ENCODE measurements around the gene TNRC6B.
"Not testable (repeated sequence)": the region's sequence is repeated elsewhere in the genome, so short reads cannot be mapped to it uniquely, and the experiment has no call there.

Gene TNRC6B

DNA sequence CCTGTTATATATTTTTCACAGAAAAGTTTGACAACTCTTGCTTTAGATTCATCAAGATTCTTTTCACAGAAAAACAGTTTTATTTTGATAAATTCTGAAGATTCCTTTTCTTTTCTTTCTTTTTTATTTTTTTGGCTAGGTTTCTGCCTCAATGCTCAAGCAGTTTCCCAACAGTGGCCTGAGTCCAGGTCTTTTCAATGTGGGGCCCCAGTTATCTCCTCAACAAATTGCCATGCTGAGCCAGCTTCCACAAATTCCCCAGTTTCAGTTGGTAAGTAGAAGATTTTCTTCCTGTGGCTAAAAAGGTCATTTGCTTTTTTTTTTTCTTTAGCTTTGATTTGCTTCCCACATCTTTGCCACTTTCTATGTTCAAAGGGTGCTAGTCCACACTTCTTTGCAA, 122.6 kb downstream of the TNRC6B start:
- DNase-seq = no peak

DNA sequence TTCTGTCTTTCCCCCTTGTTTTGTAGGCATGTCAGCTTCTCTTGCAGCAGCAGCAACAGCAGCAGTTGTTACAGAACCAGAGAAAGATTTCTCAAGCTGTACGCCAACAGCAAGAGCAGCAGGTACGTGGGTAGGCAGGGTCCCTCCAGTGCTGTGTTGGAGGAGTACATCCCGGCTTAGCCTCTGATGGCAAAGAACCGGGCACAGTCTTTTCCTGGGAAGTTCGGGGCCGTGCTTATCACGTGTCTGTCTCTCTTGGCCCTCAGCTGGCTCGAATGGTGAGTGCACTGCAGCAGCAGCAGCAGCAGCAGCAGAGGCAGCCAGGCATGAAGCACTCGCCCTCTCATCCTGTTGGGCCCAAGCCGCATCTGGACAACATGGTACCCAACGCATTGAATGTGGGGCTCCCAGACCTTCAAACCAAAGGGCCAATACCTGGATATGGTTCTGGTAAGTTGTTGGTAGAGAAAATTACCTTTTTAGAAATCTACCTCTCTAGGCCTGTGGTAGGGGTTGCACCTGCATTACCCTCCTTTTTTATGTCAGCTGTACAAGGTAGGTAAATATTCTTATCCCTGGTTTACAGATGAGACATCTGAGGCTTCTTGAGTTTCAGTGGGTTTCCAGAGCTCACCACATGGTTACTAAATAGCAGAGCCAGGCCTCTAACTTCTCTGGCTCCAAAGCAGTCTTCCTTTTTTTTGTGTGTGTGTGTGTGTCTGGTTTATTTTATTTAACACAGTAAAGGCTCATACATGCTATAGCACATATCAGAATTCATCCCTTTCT, 123.4 kb downstream of the TNRC6B start:
- no peak for DNase-seq

DNA sequence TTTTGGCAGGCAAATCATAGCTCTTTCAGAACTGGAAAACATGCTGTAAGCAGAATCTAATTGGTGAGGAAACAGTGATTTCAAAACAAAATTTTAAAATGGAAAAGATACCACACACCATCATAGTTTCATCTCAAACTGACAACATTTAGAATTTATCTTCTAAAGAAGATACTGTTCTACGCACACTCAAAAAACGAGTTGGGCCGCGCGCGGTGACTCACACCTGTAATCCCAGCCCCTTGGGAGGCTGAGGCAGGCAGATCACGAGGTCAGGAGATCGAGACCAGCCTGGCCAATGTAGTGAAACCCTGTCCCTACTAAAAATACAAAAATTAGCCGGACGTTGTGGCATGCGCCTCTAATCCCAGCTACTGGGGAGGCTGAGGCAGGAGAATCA, 124.4 kb downstream of the TNRC6B start:
- DNase-seq = no peak

DNA sequence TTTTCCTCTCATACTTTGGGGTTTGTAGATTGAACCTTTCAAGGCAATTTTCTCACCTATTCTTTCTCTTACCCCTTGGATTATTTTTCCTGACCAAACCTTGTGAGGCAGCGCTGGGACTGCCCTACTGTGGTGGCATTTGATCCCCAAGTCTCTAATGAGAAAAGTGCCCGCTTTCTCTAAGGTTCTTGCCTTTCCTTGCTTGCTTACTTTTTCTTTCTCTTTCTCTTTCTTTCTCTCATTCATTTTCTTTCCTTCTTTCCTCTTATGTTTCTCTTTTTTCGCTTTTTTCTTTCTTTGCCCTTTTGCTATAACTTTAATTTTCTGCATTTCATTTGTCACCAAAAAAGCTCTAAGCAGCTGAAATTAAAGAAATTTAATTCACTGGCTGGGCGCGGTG, 127.9 kb downstream of the TNRC6B start:
- no peak for DNase-seq

DNA sequence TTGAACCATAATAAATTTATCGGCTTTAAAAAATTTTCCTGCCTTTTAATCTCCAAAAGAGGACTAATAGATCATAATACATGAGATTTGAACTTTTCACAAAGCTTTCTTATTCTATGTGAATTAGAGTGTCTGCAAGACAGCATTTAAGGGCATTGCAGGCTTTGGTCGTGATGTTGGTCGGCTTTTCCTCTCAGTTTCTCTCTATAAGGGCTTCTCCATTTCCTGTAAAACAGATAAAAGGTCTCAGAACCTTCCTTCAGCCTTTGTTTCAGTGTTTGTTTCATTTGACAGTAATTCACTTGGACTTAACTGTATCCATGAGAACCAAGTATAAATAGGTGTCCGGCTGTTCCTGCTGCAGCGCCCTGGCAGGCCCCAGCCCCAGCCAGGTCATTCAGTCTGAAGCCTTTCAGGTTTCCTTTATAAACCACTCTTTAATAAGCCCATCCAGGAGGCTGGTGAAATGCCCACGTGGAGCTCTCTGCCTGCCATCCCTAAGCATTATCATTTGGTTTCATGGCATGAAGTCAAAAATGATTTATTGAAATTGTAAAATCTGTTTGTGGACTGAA, 131.4 kb downstream of the TNRC6B start:
- DNase-seq = no peak

DNA sequence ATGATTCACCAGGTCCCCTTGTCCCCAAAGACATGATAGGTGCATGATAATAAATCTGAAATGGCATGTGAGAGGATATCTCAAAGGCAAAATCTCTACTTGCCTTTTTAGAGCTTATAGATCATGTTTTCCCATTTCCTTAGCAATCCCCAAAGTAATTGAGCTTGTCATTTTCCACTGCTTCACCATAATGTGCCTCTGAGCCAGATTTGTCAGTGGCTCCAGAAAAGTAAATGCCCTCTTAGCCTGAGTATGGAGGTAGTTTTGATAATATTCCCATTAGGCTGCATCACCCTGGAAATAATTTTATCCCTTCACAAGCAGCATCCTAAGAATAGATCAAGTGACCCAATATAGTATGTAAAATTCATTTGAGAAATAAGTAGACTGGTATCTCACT, 131.9 kb downstream of the TNRC6B start:
- DNase-seq = no peak

DNA sequence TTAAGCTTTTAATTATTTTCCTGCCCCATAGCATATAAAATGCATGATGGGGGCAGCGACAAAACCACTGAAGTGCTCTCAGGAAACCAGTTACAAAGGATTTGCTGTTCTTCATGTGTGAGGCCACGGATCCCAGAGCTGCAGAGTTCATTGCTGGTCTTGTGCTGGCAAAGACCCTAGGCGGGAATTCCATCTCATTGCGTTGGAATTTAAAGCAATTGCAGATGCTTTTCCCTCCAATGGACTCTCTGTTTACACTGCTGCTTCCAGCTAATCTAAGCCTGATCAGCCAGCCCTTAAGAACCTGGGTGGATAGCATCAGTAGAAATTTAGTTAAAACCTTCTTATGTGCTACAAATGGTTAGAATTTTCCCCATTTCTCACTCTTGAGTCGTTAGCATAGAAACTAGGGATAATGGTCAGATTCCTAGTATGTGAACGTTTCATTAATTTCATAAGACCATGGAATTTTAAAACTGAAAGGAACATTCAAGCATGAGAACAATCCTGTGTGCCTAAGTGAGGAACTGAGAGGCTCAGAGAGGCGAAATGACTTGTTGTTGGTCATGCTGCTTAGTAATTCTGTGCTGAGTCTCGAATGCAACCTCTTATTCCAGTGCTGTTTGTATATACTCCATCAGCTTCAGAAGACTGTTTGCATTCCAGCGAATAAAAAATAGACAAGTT, 132.5 kb downstream of the TNRC6B start:
- no peak for DNase-seq

DNA sequence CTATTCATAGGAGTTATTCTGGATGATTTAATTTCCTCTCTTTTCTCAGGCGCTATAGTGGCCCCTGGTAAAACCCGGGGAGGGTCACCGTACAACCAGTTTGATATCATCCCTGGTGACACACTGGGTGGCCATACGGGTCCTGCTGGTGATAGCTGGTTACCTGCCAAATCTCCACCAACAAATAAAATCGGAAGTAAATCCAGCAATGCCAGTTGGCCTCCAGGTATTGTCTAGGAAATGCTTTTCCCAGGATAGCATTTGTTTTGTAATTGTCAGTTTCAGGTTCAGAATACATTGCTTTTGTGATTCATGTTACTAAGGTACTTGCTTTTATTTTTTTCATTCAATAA, 133.0 kb downstream of the TNRC6B start:
- DNase-seq = no peak

DNA sequence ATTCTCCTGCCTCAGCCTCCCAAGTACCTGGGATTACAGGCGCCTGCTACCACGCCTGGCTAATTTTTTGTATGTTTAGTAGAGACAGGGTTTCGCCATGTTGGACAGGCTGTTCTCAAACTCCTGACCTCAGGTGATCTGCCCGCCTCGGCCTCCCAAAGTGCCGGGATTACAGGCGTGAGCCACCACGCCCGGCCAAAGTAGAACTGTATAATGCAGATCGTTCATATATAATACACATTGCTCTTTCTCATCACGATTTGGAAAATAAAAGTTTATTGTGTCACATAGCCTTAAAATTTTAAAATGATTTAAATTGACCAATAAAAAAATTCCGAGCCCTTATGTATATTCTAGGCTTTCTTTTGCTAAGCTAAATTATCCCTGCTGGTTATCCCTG, 133.9 kb downstream of the TNRC6B start:
- DNase-seq = not testable (repeated sequence)

DNA sequence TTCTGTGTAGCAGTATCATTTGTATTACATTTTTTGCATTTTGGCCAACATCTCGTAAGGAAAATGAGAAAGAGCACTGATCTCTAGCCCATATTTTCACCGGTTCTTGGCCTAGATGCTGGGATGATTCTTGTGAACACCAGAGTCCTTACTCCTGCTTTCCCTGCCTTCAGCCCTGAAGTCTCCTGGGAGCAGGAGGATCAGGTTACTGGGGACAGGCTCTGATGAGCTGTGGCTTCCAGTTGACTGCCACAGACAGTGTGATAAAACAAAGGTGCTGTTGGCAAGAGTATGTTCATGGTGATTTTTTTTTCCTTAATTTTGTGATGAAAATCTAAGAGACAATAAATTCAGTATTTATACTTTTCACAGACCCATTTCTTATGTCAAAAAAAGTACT, 134.3 kb downstream of the TNRC6B start:
- DNase-seq = no peak

DNA sequence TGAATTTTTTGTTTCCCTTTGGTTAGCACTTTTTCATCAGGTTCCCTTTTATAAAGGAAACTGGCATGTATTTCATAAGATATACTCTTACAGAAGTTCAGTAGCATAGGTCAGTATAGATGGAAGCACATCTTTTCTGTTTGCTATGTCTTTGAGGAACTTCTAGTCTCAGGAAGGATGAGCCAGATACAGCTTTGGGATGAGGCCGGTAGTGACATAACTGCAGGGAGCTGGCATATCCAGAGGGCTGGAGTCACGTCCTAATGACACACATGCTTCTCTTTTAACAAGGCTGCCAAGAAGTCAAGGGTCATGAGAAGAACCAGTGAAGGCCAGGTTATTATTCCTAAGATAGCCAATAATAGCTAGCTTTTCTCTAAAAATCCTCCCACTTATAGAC, 135.3 kb downstream of the TNRC6B start:
- peak; percentile 75 for DNase-seq

DNA sequence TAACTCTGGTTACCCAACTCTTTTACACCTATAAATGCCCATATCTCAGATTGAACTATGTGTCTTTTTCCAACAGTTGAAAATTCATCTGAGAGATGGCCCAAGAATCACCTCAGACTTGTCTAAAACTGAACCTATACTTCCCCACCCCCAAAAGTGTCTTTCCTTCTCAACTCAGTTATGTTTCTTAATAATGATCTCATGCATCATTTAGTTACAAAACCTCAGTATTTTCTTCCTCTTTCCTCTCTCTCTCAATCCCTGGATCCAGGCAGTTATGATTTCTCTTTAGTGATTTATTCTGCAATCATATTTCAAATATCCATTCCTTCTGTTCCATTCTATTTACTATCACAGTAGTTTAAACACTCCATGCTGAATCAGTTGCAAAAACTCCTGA, 136.3 kb downstream of the TNRC6B start:
- DNase-seq = peak; percentile 81

DNA sequence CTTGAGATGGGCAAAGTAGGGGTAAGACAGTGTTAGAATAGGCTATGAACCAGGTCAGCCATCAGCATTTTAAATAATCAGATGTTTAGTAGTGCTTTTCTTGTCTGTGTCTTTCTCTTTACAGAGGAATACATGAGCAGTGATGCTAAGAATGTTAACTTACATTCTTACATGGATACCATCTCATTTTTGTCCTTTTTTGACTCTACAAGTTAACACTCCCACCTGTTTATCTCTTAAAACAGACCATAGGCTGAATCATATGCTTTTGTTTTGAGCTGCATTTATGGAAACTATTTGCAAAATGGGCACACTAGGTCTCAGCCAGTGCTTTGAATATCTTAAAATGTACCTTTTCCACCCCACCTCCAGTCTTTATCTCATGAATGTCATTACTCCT, 143.0 kb downstream of the TNRC6B start:
- DNase-seq = no peak

DNA sequence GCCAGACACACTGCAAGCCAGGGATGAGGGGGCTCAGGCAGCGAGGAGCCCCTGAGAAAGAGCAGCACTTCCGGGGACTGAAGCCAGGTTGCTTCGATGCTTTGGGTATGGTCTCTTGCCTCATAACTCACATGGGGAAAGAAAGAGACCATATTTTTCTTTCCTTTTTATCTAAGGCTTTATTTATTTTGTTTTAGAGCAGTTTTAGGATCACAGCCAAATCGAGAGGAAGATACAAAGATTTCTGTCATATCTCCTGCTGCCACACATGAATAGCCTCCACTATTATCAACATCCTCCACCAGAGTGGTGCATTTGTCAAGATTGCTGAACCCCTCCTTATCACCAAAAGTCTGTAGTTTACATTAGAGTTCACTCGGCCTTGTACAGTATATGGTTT, 144.3 kb downstream of the TNRC6B start:
- no peak for DNase-seq

DNA sequence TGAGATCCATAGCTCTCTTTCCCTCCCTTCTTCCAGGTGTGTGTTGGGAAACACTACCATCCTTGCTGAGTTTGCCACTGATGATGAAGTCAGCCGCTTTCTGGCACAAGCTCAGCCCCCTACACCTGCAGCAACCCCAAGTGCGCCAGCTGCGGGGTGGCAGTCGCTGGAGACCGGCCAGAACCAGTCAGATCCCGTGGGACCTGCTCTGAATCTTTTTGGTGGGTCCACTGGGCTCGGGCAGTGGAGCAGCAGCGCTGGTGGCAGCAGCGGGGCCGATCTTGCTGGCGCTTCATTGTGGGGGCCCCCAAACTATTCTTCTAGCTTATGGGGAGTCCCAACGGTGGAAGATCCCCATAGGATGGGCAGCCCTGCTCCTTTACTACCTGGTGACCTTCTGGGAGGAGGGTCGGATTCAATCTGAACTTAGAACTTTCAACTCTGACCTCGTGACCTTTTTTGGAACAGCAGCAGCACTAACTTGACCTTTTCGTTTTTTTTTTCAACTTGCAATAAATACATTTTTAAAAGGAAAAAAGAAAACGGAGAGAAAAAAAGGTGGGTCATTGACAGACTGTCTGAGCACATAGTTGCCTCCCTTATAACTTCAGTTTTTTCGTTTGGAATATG, 145.2 kb downstream of the TNRC6B start:
- DNase-seq = no peak

DNA sequence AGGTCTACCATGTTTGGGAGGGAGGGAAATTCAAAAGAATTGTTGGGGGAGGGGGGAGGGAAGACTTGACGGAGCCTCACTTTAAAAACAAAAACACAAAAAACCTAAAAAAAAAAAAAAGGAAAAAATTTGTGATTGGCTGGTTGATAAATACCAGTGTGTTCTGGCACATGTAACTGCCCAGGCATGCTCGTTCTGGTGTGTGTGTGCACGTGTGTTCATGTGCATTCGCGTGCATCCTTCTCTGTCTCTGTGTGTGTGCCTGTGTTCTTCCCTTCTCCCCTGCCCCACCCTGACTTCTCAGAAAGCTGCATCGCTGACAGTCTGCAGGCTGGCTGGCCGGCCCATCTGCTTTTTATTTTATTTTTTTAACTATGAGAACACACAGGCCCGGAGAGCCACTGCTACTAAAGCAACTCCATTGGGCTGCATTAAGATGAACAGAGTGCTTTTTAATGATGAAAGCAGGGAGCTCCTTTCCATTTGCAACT, 146.0 kb downstream of the TNRC6B start:
- no peak for DNase-seq

DNA sequence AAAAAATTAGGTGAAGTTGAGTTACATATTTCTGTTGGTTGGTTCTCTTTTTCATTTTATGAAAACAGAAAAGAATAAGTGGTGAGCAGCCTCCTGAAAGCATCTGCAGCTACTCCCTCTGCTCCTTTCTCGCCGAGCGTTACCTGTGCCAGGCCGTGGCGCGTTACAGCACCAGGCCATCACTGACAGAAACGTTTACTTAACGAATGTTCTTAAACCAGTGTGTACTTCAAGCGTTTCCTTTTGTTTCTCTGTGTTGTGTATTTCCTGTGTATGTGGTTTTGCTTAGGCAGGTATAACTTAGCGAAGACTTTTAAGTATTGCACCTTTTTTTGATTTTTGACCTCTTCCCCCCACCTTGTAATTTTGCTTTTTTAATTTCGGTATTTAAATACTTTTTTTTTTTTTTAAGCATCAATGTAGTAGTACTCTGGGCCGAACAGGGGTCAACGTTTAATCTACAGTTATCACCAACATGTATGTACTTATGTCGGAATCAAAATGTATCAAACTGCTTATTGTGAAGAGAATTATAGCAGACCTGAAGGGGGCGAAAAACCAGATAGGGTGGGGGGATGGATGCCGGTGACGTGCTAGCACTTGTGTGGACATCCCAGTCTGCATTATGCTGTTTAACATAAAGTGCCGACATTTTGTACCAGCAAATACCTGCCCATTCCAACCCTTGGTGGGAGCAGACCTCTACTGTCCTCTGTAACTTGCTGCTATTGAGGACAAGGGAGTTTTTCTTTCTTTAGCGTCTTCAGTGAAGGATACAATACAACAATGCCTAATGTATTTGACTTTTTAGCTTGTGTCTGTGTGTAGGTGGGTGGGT, 147.0 kb downstream of the TNRC6B start:
- no peak for DNase-seq

DNA sequence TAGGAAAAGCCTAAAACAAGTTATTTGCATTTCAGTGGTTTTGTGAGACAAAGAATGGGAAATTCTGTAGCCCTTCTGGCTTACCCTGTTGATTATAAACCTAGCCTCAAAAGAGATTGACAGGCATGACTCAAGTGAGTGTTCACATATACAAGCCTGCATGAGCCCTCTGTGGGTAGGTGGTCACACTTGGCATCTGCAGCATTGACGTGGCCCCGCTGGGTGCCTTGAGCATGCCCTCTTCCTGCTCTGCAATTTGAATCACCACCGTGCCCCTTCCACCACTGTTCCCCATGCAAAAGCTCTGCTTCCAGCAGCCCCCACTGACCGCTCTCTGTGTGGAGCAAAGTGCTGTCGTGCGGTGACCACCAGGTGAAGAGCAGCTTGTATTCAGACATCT, 147.6 kb downstream of the TNRC6B start:
- no peak for DNase-seq

DNA sequence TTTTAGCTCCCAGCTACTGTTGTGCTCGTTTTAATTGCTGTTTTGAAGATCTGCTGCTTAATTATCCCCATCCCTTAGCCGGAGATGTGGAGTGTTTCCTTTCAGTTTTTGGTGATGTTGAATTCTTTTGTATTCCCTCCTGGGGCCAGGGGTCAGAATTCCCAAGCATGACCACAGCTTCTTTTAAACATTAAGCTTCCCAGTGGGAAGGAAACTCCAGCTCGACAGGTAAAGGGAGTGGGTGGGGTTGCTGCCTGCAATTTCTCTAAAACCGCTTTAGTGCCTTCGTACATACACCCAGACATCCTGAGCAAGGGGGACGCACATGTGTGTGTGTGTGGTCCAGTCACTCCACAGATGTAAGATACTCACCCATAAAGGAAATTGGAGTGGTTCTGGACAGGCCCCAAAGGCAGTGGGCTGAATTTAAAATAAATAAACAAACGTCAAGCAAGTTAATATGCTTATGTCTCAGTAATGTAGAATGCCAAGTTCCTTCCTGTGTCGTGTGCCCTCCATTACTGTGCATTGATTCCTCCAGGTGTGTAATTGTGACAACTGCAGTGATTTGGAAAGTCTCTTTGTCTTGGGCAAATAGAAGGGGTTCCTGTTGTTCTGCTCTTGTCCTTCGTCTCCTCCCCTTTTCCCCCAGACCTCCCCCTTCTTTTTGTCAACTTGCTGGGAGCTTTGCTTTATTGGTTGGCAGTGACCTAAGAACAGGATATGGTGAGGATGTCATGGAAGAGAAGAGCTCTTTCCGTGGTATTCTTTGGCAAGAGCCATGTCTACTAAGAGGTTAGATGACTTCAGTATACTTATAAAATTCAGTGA, 149.4 kb downstream of the TNRC6B start:
- DNase-seq = no peak

DNA sequence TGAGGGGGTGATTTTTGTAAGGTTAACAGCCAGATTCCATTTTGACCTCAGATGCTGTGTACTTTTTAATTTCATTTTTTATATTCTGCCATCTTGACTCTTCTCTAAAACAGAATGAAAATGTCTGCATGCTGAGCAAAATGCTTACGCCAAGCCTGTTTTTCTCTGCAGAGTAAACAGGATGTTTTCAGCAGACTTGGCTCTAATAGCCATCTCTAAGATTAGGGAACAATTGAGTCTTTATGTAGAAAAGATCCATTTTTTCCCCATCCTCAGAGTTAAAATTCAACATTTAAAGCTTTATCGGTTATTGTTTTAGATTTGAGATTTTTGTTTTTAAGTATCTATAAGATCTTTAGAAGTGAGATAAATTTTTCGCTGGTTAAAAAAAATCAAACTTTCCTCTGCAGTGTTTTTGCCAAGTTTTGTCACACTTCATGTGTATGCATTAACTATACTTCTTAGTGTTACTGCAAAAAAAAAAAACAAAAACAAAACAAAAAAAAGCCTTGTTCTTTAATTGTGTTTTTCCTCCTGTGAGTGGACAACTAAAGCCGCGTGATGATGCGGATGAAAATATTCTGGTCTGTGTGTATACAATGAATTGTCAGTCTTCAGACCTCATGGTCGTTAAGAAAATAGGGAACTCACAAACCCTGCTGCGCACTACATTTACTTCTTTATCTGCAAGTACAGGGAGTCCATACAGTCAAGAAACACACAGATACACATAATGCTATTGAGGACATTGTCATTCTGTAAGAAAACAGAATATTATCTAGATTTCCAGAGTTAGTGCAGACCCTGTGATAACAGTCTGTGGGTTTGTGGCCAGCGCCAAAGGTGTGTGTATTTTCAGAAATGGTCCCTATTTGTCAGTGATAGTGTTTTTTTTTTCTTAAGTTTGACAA, 151.1 kb downstream of the TNRC6B start:
- DNase-seq = peak; percentile 16

DNA sequence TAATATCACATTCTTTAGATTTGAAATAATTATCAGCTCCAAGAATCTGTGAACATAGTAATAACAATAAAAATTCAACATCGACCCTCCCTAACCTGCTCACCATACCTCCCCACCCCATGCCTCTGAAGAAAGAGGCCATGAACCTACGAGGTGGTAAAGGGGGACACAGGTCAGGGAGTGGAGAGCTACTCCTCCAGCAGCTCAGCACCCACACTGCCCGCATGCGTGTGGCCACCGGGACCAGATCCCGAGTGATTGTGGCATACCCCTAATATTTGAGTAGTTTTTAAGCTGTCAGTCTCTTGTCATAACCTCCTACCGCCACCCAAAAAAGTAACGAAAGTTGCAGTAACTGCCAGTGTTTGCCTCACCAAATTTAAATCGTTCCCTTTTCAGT, 151.7 kb downstream of the TNRC6B start:
- no peak for DNase-seq
